ENCODE data around the gene HIBADH.

Gene HIBADH

DNA sequence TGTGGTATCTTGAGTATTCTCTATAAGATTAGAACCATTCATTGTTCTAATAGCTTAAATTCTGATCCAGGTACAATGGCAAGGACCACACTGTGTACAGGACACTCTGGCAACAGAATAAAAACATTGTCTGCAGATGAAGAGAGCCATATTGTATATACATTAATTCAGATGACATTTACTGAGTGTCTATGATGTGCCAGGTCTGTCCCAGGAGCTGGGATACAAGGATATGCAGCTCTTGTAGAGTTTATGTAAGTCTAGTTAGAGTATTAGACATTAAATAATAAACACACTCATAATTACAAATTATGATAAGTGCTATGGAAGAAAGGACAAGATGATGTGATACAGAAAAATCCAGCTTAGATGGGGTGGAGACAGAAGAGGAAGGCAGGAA is 184.1 kb downstream of the HIBADH start:
- no peak for DNase-seq

DNA sequence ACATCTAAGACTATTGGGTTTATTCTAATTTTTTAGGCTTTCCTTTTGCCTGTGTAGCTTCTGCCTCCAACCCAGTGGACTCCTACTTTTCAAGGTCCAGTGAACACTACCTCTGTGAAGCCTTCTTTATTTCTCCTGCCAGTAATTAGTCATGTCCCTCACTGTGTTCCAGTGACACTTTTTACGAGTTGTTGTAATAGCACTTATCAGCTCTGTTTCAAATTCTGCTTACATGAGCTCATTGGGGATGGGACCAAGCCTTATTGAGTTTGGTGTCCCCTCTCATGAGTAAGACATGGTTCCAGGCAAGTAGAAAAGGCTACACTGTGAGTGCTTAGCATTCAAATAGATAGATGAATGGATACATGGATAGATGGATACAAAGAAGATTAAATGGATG is 184.6 kb downstream of the HIBADH start:
- no peak for DNase-seq

DNA sequence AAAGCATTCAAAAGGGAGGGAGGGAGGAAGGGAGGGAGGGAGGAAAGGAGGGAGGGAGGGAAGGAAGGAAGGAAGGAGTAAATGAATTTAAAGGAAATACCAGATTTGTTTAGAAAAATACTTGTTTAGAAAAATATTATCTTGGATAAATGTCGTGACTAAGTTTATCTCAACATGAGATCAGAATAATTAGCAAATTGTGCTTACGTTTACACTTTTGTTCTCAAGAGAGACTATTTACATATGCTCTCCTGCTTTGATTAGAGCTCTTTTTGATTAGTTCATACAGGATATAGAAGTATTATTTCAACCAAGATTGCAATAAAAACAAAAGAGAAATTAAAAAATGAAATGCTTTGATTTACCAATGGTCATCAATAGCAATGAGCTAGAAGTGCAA is 186.2 kb downstream of the HIBADH start:
- no peak for DNase-seq
